WI38 (cell line): Measurements from ENCODE around the gene GTPBP1.

Experiments used
- H3K4me3 ChIP-seq: 2 replicates; pipeline ENCODE4 v1.5.1; 2011; ENCODE audit warnings: low read depth, mild to moderate bottlenecking, control low read depth, low read length
- TF ChIP-seq, protein P1 (sequence below): IDR thresholded peaks from 2 replicates; pipeline ENCODE4 v1.5.1; 2012; ENCODE audit warnings: low read depth, mild to moderate bottlenecking, control low read depth, low read length

The GTPBP1 gene

DNA sequence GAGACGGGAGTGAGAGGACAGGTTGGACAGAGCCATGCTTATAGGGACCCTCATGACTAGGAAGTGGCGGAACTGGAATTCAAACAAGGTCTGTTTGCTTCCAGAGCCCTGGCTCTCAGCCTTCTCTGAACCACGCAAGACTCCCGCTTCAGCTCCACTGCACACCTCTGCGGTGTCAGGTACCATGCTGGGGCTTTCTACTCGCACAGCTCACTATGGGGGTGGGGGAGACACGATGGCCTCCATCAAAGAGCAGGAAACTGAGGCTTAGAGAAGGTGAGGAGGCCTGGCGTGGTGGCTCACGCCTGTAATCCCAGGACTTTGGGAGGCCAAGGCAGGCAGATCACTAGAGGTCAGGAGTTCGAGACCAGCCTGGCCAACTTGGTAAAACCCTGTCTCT lies 35.8 kb downstream of the GTPBP1 start:
- TF ChIP-seq, protein P1, sequence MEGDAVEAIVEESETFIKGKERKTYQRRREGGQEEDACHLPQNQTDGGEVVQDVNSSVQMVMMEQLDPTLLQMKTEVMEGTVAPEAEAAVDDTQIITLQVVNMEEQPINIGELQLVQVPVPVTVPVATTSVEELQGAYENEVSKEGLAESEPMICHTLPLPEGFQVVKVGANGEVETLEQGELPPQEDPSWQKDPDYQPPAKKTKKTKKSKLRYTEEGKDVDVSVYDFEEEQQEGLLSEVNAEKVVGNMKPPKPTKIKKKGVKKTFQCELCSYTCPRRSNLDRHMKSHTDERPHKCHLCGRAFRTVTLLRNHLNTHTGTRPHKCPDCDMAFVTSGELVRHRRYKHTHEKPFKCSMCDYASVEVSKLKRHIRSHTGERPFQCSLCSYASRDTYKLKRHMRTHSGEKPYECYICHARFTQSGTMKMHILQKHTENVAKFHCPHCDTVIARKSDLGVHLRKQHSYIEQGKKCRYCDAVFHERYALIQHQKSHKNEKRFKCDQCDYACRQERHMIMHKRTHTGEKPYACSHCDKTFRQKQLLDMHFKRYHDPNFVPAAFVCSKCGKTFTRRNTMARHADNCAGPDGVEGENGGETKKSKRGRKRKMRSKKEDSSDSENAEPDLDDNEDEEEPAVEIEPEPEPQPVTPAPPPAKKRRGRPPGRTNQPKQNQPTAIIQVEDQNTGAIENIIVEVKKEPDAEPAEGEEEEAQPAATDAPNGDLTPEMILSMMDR: no peak
- no peak overlapping the region for H3K4me3 ChIP-seq

DNA sequence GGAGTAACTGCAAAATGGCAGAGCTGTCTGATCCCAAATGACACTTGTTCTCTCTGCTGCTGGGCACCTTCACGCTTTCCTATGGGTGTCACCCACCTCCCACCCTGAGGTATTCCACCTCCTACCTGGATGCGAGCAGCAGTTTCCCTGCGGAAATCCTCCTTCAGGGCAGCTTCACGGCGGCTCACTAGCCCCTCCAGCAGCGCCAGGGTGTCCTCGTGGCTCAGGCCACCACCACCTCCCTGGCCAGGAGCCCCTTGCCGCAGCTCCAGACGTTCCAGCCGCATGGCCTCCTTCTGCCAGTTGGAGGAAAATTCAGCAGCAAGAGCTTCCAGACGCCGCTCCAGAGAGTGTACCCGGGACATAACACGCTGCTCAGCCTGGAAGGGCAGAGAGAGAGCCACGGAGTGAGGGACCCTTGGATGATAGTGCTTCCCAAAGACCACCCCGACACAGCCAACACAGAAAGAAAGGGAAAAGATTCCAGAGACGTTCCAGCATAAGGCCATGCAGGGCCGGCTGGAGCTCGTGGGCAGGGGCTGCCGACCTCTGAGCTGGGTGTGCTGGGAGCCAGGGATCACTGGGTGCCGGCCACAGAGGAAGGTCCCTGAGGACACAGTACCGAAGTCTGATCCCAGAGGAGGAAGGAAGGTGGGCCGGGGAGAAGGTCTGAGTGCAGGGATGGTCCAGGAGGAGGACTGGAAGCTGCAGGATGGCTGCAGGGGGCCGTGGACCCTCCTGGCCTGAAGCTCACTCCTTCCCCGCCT lies 36.6 kb downstream of the GTPBP1 start:
- TF ChIP-seq, protein P1: no peak
- no peak overlapping the region for H3K4me3 ChIP-seq

- TF ChIP-seq, protein P1: no peak
These were observed 39.2 kb downstream of the GTPBP1 start for GRCh38 chr22:38744981-38745380.

DNA sequence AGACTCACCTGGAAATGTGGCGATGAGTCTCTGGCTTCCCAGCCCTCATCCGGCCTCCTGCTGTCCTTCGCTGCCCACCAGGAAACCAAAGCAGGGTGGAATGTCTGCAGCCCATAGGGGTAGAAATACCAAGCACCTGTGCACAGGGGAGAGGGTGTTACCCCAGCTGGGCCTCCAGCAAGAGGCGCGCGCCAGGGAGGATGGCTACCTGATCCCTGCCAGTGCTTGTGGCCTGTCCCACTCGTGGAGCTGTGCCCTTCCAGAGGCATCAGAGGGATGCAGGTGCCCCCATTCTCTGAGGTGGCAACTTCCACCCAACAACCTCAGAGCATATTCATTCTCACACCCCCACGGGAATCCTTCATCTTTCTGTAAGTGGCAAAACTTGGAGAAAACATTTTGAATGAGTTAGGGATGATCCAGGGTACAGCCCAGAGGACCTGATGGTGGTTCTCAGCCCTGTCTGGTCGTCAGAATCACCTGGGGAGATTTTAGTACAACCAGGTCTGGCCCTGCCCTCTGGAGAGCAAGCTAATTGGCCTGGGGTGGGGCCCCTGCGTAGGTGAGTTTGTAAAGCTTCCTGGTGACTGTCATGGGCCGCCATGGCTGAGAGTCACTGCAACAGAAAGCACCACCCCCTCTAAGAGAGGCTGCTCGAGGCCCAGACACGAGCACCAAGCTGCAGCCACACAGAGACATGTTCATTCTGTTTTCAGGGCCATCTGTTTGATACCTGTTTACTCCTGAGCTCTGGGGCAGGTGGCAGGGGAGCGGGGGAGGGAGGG lies 40.1 kb downstream of the GTPBP1 start:
- H3K4me3 ChIP-seq: no peak overlapping the region
- TF ChIP-seq, protein P1: no peak

More at GRCh38 chr22:38744981-38745380, 39.2 kb downstream of the GTPBP1 start:
- no peak overlapping the region for H3K4me3 ChIP-seq

GRCh38 chr22:38748487-38749136 lies 42.9 kb downstream of the GTPBP1 start:
- no peak overlapping the region for H3K4me3 ChIP-seq
- TF ChIP-seq, protein P1: no peak

- H3K4me3 ChIP-seq: no peak overlapping the region
- TF ChIP-seq, protein P1: no peak
These were observed 44.4 kb downstream of the GTPBP1 start for GRCh38 chr22:38750104-38750503.
